Immature natural killer cell (primary cell): ENCODE data around the gene PDE3A. TPM values are rescaled to one million over a fixed set of nuclear protein-coding genes. Genes with fewer than 3 reads are reported as not detected.

Source experiments
- DNase-seq, 3 donors: peaks; one replicate each; pipeline ENCODE4 v3.0.0; 2022; ENCODE audit warnings: mixed read lengths in 1 of 3
- H3K27ac Mint-ChIP-seq, 6 donors: one replicate each; pipeline ENCODE4 v1.8.0; 2020; ENCODE audit warnings: mixed read lengths in 6 of 6, mild to moderate bottlenecking in 5 of 6, inconsistent platforms in 4 of 6, moderate library complexity in 3 of 6
- H3K27me3 Mint-ChIP-seq, 3 donors: one replicate each; pipeline ENCODE4 v1.8.0; 2020 to 2021; ENCODE audit warnings: low read depth in 3 of 3, mild to moderate bottlenecking in 3 of 3, mixed read lengths in 3 of 3, moderate library complexity in 3 of 3, inconsistent platforms in 1 of 3
- H3K36me3 Mint-ChIP-seq, 3 donors: one replicate each; pipeline ENCODE4 v1.8.0; 2020; ENCODE audit warnings: mixed read lengths in 3 of 3, inconsistent platforms in 2 of 3, mild to moderate bottlenecking in 2 of 3
- H3K4me1 Mint-ChIP-seq, 2 donors: one replicate each; pipeline ENCODE4 v1.8.0; 2020; ENCODE audit warnings: inconsistent platforms in 2 of 2, mild to moderate bottlenecking in 2 of 2, mixed read lengths in 2 of 2, moderate library complexity in 1 of 2
- H3K4me3 Mint-ChIP-seq, 5 donors: one replicate each; pipeline ENCODE4 v1.8.0; 2020; ENCODE audit warnings: mild to moderate bottlenecking in 5 of 5, mixed read lengths in 5 of 5, inconsistent platforms in 3 of 5, moderate library complexity in 3 of 5
- H3K9me3 Mint-ChIP-seq, 6 donors: one replicate each; pipeline ENCODE4 v1.8.0; 2020; ENCODE audit warnings: mild to moderate bottlenecking in 6 of 6, mixed read lengths in 6 of 6, inconsistent platforms in 4 of 6, moderate library complexity in 3 of 6
- polyA plus RNA-seq, 3 donors: library from polyadenylated mRNA; unstranded; fragments of 300-500 nt; fragmentation: Illumina TruSeq; gene quantifications; one replicate each; pipeline ENCODE4 v1.2.3, GENCODE V29; 2021

PDE3A gene
- polyA plus RNA-seq, 3 donors from 2014 or later = 0.08 TPM; not detected in 2

- DNase-seq = no peak
- Mint-ChIP-seq H3K27ac (no peak overlapping the region), H3K4me1 (peaks cover 6 to 14% of the 10 kb centered on the region in 2 donors), H3K36me3 (no peaks in the 10 kb centered on the region), H3K4me3 (no peak overlapping the region), H3K9me3 (peaks cover 0 to 2% (median 0%) of the 10 kb centered on the region in 6 donors), H3K27me3 (peaks cover 0 to 3% (median 2%) of the 10 kb centered on the region in 3 donors)
These were observed 46.7 kb downstream of the PDE3A start for GRCh38 chr12:20415028-20415427.

GRCh38 chr12:20415641-20416040 is 47.3 kb downstream of the PDE3A start:
- H3K4me1 Mint-ChIP-seq = peaks cover 12 to 20% of the 10 kb centered on the region in 2 donors
- peaks cover 0 to 5% (median 2%) of the 10 kb centered on the region in 3 donors for H3K27me3 Mint-ChIP-seq
- DNase-seq = no peak
- peaks cover 0 to 2% (median 0%) of the 10 kb centered on the region in 6 donors for H3K9me3 Mint-ChIP-seq
- no peaks in the 10 kb centered on the region for H3K36me3 Mint-ChIP-seq
- no peak overlapping the region for H3K4me3 Mint-ChIP-seq
- no peak overlapping the region for H3K27ac Mint-ChIP-seq

GRCh38 chr12:20420557-20420956 is 52.2 kb downstream of the PDE3A start:
- no peaks in the 10 kb centered on the region for H3K9me3 Mint-ChIP-seq
- H3K27ac Mint-ChIP-seq = no peak overlapping the region
- peaks cover 0 to 8% (median 5%) of the 10 kb centered on the region in 3 donors for H3K27me3 Mint-ChIP-seq
- H3K36me3 Mint-ChIP-seq = no peaks in the 10 kb centered on the region
- peak overlapping the region in 4 of 5 donors; percentile 1 to 57 (median 24) for H3K4me3 Mint-ChIP-seq
- DNase-seq = no peak
- H3K4me1 Mint-ChIP-seq = peaks cover 35 to 48% of the 10 kb centered on the region in 2 donors

DNA sequence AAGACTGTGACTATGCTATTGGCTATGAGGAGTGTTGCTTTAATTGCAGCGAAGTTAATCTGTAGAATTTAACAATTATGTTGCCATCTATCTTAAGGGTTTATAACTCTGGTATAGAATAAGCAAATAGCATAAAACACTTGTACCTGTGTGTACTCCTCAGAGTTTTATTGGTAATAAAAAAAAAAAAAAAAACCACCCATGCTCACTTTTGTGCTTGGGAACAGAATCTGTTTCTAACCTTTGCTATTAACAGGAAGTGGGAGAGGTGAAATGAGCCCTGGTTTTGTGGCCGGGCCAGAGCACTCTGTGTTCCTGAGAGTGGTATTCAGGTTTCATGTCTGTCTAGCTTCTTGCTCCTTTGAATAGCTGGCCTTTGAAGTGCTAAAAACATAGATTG is 53.1 kb downstream of the PDE3A start:
- peaks cover 0 to 8% (median 5%) of the 10 kb centered on the region in 3 donors for H3K27me3 Mint-ChIP-seq
- H3K4me1 Mint-ChIP-seq = peaks cover 35 to 48% of the 10 kb centered on the region in 2 donors
- H3K4me3 Mint-ChIP-seq = peak overlapping the region; percentile 54 to 74 (median 68)
- H3K27ac Mint-ChIP-seq = peak overlapping the region in 2 of 6 donors; percentile 59 to 73
- H3K36me3 Mint-ChIP-seq = no peaks in the 10 kb centered on the region
- DNase-seq = peak; percentile 52 to 61 (median 56)
- H3K9me3 Mint-ChIP-seq = no peaks in the 10 kb centered on the region

DNA sequence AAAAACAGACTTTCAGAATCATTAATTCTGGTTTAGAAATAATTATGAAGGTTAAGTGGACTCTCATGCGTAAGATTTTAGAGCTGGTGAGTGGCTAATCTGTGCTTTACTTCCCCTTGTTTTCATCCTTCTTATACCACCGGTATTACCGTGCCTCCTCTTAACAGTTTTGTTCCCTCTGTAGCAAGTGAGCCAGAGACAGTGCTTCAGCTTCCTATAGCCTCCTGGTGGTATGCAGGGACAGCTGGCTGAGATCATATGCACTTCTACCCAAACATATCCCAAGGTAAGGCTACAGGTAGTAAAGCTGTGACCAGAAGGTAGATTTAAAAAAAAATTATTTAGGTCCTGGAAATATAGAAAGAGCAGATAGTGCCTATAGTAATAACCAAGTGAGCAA is 55.2 kb downstream of the PDE3A start:
- Mint-ChIP-seq H3K27me3 (peaks cover 0 to 5% (median 5%) of the 10 kb centered on the region in 3 donors), H3K36me3 (no peaks in the 10 kb centered on the region), H3K4me1 (peaks cover 32 to 43% of the 10 kb centered on the region in 2 donors), H3K4me3 (peak overlapping the region in 1 of 5 donors; percentile 42), H3K9me3 (no peaks in the 10 kb centered on the region), H3K27ac (no peak overlapping the region)
- no peak for DNase-seq

DNA sequence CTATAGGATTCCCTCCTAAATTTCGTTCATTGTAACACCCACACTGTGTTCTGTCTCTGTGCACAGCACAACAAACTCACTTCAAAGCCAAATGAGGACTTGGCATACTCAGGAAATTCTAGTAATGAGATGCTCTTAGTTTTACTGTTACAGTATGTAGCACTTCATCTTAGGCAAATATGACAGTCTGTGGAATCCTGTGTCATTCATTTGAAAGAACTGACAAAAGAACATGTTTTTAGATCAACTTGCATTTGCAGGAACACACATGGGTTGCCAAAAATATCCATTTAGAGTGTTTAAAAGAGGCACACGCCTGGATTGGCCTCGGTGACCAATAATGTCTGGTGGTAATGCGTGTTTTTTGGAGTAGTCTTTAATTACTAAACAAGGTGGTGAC is 56.5 kb downstream of the PDE3A start:
- no peaks in the 10 kb centered on the region for H3K9me3 Mint-ChIP-seq
- DNase-seq = no peak
- no peak overlapping the region for H3K4me3 Mint-ChIP-seq
- H3K27me3 Mint-ChIP-seq = peaks cover 0 to 5% (median 5%) of the 10 kb centered on the region in 3 donors
- peaks cover 31 to 36% of the 10 kb centered on the region in 2 donors for H3K4me1 Mint-ChIP-seq
- H3K27ac Mint-ChIP-seq = no peak overlapping the region
- H3K36me3 Mint-ChIP-seq = no peaks in the 10 kb centered on the region

GRCh38 chr12:20426191-20426590 is 57.9 kb downstream of the PDE3A start:
- peaks cover 21 to 23% of the 10 kb centered on the region in 2 donors for H3K4me1 Mint-ChIP-seq
- no peaks in the 10 kb centered on the region for H3K36me3 Mint-ChIP-seq
- H3K27ac Mint-ChIP-seq = no peak overlapping the region
- H3K4me3 Mint-ChIP-seq = no peak overlapping the region
- H3K27me3 Mint-ChIP-seq = peaks cover 0 to 5% (median 3%) of the 10 kb centered on the region in 3 donors
- H3K9me3 Mint-ChIP-seq = no peaks in the 10 kb centered on the region
- DNase-seq = no peak

DNA sequence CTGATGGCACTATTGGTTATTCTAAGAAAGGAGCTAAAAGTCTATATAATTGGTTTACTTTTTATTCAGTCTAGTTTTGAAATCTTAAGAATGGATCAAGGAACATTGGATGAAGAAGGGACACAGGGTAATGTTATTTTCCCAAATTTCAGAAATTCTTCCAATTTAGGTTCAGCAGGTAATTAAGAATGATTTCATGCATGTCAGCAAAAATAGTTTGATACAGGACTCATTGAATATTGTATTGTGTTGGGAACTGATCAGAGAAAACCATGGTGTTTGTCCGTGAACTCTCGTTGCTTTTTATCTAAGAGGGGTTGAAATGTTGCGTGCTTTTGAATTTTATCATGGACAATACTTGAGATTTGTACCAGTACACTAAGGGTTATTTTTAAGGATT is 58.6 kb downstream of the PDE3A start:
- no peaks in the 10 kb centered on the region for H3K36me3 Mint-ChIP-seq
- no peak overlapping the region for H3K27ac Mint-ChIP-seq
- H3K4me1 Mint-ChIP-seq = peaks cover 13 to 15% of the 10 kb centered on the region in 2 donors
- H3K4me3 Mint-ChIP-seq = no peak overlapping the region
- peaks cover 0 to 3% (median 3%) of the 10 kb centered on the region in 3 donors for H3K27me3 Mint-ChIP-seq
- no peaks in the 10 kb centered on the region for H3K9me3 Mint-ChIP-seq
- no peak for DNase-seq

DNA sequence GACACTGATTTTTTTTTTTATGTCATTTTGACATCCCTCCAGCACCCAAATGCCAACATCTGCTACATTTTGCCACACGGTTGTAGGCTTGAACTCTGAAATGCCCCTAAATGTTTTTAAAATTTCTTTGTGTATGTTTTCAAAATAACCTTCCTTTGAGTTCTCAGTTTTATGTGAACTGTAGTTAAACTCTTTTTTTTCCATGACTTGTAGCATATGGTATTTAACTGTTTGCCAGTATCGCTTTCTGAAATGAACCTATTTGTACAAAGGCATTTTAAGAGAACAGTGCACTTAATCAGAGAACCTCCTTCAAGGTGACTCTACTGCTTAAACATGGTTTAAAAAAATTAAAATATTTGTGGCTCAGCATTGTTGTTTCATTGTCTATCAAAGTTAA is 61.5 kb downstream of the PDE3A start:
- Mint-ChIP-seq H3K4me1 (no peaks in the 10 kb centered on the region), H3K27me3 (peaks cover 0 to 5% (median 3%) of the 10 kb centered on the region in 3 donors), H3K27ac (no peak overlapping the region), H3K4me3 (no peak overlapping the region), H3K36me3 (peaks cover 0 to 5% (median 0%) of the 10 kb centered on the region in 3 donors), H3K9me3 (no peaks in the 10 kb centered on the region)
- DNase-seq = no peak

- Mint-ChIP-seq H3K27ac (no peak overlapping the region), H3K4me3 (no peak overlapping the region), H3K36me3 (peaks cover 0 to 5% (median 3%) of the 10 kb centered on the region in 3 donors), H3K4me1 (no peaks in the 10 kb centered on the region), H3K9me3 (no peaks in the 10 kb centered on the region), H3K27me3 (peaks cover 0 to 5% (median 3%) of the 10 kb centered on the region in 3 donors)
- DNase-seq = no peak
These were observed 64.0 kb downstream of the PDE3A start for GRCh38 chr12:20432290-20432689.

GRCh38 chr12:20434996-20435395 is 66.7 kb downstream of the PDE3A start:
- Mint-ChIP-seq H3K27me3 (peaks cover 0 to 5% (median 3%) of the 10 kb centered on the region in 3 donors), H3K27ac (no peak overlapping the region), H3K4me3 (no peak overlapping the region), H3K9me3 (no peaks in the 10 kb centered on the region), H3K4me1 (peaks cover 0 to 3% of the 10 kb centered on the region in 2 donors), H3K36me3 (peaks cover 0 to 5% (median 3%) of the 10 kb centered on the region in 3 donors)
- DNase-seq = no peak

DNA sequence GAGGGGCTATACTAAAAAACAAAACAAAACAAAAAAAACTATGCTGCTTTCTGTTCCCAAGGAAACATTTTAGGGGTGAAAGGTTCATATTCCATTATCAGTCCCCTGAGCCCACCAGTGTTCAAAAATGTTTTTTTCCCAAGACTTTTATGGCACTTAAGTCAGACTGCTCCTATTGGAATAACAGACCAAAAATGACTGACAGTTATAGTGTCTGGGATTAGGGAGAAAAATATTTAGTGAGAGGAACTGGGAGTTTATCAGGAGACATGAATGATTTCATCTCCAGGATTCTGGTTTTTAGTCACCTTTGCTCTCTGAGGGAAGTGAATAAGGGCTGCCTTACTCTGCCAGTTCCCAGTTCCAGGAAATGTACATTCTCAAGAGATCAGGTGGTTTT is 68.0 kb downstream of the PDE3A start:
- Mint-ChIP-seq H3K36me3 (peaks cover 0 to 7% (median 5%) of the 10 kb centered on the region in 3 donors), H3K4me3 (no peak overlapping the region), H3K27ac (no peak overlapping the region), H3K9me3 (no peaks in the 10 kb centered on the region), H3K4me1 (peaks cover 0 to 3% of the 10 kb centered on the region in 2 donors), H3K27me3 (peaks cover 0 to 5% (median 3%) of the 10 kb centered on the region in 3 donors)
- DNase-seq = no peak

DNA sequence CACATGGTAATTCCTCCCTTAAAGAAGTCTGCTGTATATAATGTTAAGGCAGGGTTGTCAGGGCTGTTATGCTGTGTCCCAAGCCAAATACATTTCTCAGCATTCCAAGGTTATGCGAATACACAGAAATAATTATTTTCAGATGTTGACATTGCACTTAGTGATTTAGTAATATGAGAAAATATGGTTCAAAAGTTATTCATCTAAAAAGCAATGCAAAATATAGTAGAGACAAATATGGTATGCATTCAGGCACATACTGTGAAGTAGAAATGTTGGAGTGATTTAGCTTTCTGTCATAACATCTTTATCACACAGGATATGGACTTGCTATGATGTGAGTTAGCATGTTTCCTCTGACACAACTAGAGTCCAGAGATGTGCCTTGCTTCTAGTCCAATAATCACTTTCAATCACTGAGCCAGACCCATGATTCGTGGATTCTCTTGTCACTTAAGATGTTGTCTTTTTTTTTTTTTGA is 70.0 kb downstream of the PDE3A start:
- H3K27ac Mint-ChIP-seq = no peak overlapping the region
- H3K4me3 Mint-ChIP-seq = no peak overlapping the region
- peaks cover 0 to 3% of the 10 kb centered on the region in 2 donors for H3K4me1 Mint-ChIP-seq
- H3K36me3 Mint-ChIP-seq = peaks cover 0 to 7% (median 5%) of the 10 kb centered on the region in 3 donors
- no peaks in the 10 kb centered on the region for H3K9me3 Mint-ChIP-seq
- peaks cover 0 to 3% (median 3%) of the 10 kb centered on the region in 3 donors for H3K27me3 Mint-ChIP-seq
- DNase-seq = peak in 2 of 3 donors; percentile 16 to 21

DNA sequence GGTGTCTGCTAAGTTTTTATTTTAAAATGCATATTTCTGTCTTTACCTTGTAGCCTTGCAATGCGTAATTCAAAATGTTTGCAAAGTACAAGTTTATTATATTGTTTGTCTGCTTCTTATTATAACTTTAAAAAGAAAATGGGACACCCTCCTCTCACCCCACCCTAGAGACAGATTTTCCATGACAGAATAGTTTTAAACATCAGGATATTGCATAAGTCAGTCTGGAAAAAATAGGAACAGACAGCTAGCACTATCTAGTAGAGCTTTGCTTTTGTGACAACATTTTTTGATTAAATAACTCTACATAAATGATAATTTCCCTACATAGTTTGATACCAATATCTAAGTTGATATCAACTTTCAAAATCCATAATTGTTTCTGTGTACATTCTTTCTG is 71.3 kb downstream of the PDE3A start:
- no peak for DNase-seq
- no peak overlapping the region for H3K27ac Mint-ChIP-seq
- peaks cover 0 to 3% of the 10 kb centered on the region in 2 donors for H3K4me1 Mint-ChIP-seq
- no peaks in the 10 kb centered on the region for H3K27me3 Mint-ChIP-seq
- no peak overlapping the region for H3K4me3 Mint-ChIP-seq
- H3K9me3 Mint-ChIP-seq = no peaks in the 10 kb centered on the region
- peaks cover 0 to 7% (median 0%) of the 10 kb centered on the region in 3 donors for H3K36me3 Mint-ChIP-seq

DNA sequence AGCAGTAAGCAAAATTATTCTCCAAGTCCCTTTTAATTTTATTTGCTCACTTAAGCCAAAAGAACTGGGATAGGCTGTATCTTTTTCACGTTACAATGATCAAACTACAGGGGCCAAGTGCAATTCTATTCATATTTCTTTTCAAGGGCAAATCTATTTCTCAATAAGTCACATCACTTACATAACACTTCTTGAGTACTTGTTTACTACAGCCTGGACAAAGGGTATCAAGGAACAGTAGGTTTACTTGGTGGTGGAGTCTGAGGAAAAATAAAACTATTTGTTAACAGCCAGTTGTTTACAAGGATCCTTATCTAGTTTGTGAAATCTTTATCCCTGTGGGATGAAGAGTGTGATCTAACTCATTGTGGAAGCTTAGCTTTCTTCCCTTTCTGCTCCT is 72.1 kb downstream of the PDE3A start:
- Mint-ChIP-seq H3K36me3 (peaks cover 0 to 7% (median 0%) of the 10 kb centered on the region in 3 donors), H3K4me1 (peaks cover 0 to 3% of the 10 kb centered on the region in 2 donors), H3K27me3 (no peaks in the 10 kb centered on the region), H3K9me3 (no peaks in the 10 kb centered on the region), H3K4me3 (no peak overlapping the region), H3K27ac (no peak overlapping the region)
- no peak for DNase-seq
